ENCODE results near the gene TMEM39A.

TMEM39A gene

GRCh38 chr3:119463171-119464169 lies at the start of gene TMEM39A:
TSS of gene TMEM39A (minus strand) at chr3:119463615. CDS start at chr3:119462074, 1,541 bp downstream.
- H3K9me3 ChIP-seq (ENCODE audit: control insufficient read depth, low read depth, low read length) = no peaks in the 10 kb centered on the region
- peak within 1 kb of the TSS; percentile 80 for H3K27ac ChIP-seq (ENCODE audit: low read length)
- H3K4me1 ChIP-seq (ENCODE audit: control insufficient read depth, low read depth, low read length) = peaks cover 11% of the 10 kb centered on the region
- no peaks in the 10 kb centered on the region for H3K27me3 ChIP-seq (ENCODE audit: control insufficient read depth, insufficient read depth, low read length)
- peak within 1 kb of the TSS; percentile 99 for H3K4me3 ChIP-seq (ENCODE audit: low read length)
- H3K9ac ChIP-seq (ENCODE audit: low read length) = peak within 1 kb of the TSS; percentile 90
- peaks cover 26% of the 10 kb centered on the region for H3K36me3 ChIP-seq (ENCODE audit: control insufficient read depth, low read depth, low read length)

- no peak overlapping the region for H3K27ac ChIP-seq (ENCODE audit: low read length)
- H3K9ac ChIP-seq (ENCODE audit: low read length) = no peak overlapping the region
- no peaks in the 10 kb centered on the region for H3K9me3 ChIP-seq (ENCODE audit: control insufficient read depth, low read depth, low read length)
- no peaks in the 10 kb centered on the region for H3K4me1 ChIP-seq (ENCODE audit: control insufficient read depth, low read depth, low read length)
- H3K27me3 ChIP-seq (ENCODE audit: control insufficient read depth, insufficient read depth, low read length) = no peaks in the 10 kb centered on the region
- H3K36me3 ChIP-seq (ENCODE audit: control insufficient read depth, low read depth, low read length) = peaks cover 66% of the 10 kb centered on the region
- H3K4me3 ChIP-seq (ENCODE audit: low read length) = no peak overlapping the region
Observed at GRCh38 chr3:119510690-119511089, 47.3 kb upstream of the TMEM39A start.

GRCh38 chr3:119508172-119508845 lies 44.9 kb upstream of the TMEM39A start:
- no peaks in the 10 kb centered on the region for H3K27me3 ChIP-seq (ENCODE audit: control insufficient read depth, insufficient read depth, low read length)
- H3K4me1 ChIP-seq (ENCODE audit: control insufficient read depth, low read depth, low read length) = no peaks in the 10 kb centered on the region
- H3K9me3 ChIP-seq (ENCODE audit: control insufficient read depth, low read depth, low read length) = no peaks in the 10 kb centered on the region
- H3K9ac ChIP-seq (ENCODE audit: low read length) = no peak overlapping the region
- peaks cover 61% of the 10 kb centered on the region for H3K36me3 ChIP-seq (ENCODE audit: control insufficient read depth, low read depth, low read length)
- no peak overlapping the region for H3K4me3 ChIP-seq (ENCODE audit: low read length)
- H3K27ac ChIP-seq (ENCODE audit: low read length) = no peak overlapping the region

- H3K27ac ChIP-seq (ENCODE audit: low read length) = no peak overlapping the region
- H3K4me1 ChIP-seq (ENCODE audit: control insufficient read depth, low read depth, low read length) = no peaks in the 10 kb centered on the region
- no peak overlapping the region for H3K9ac ChIP-seq (ENCODE audit: low read length)
- H3K9me3 ChIP-seq (ENCODE audit: control insufficient read depth, low read depth, low read length) = no peaks in the 10 kb centered on the region
- no peaks in the 10 kb centered on the region for H3K27me3 ChIP-seq (ENCODE audit: control insufficient read depth, insufficient read depth, low read length)
- H3K36me3 ChIP-seq (ENCODE audit: control insufficient read depth, low read depth, low read length) = peaks cover 60% of the 10 kb centered on the region
- H3K4me3 ChIP-seq (ENCODE audit: low read length) = no peak overlapping the region
Observed at GRCh38 chr3:119507404-119507803, 44.0 kb upstream of the TMEM39A start.

GRCh38 chr3:119506631-119507030 lies 43.2 kb upstream of the TMEM39A start:
- Histone ChIP-seq H3K36me3 (ENCODE audit: control insufficient read depth, low read depth, low read length) (peaks cover 60% of the 10 kb centered on the region), H3K9me3 (ENCODE audit: control insufficient read depth, low read depth, low read length) (no peaks in the 10 kb centered on the region), H3K9ac (ENCODE audit: low read length) (no peak overlapping the region), H3K27ac (ENCODE audit: low read length) (no peak overlapping the region), H3K4me1 (ENCODE audit: control insufficient read depth, low read depth, low read length) (no peaks in the 10 kb centered on the region), H3K4me3 (ENCODE audit: low read length) (no peak overlapping the region), H3K27me3 (ENCODE audit: control insufficient read depth, insufficient read depth, low read length) (no peaks in the 10 kb centered on the region)

GRCh38 chr3:119500901-119501300 lies 37.5 kb upstream of the TMEM39A start:
- no peak overlapping the region for H3K4me3 ChIP-seq (ENCODE audit: low read length)
- peaks cover 30% of the 10 kb centered on the region for H3K36me3 ChIP-seq (ENCODE audit: control insufficient read depth, low read depth, low read length)
- no peak overlapping the region for H3K27ac ChIP-seq (ENCODE audit: low read length)
- H3K9me3 ChIP-seq (ENCODE audit: control insufficient read depth, low read depth, low read length) = no peaks in the 10 kb centered on the region
- peaks cover 10% of the 10 kb centered on the region for H3K4me1 ChIP-seq (ENCODE audit: control insufficient read depth, low read depth, low read length)
- H3K27me3 ChIP-seq (ENCODE audit: control insufficient read depth, insufficient read depth, low read length) = no peaks in the 10 kb centered on the region
- H3K9ac ChIP-seq (ENCODE audit: low read length) = no peak overlapping the region

- Histone ChIP-seq H3K9ac (ENCODE audit: low read length) (no peak overlapping the region), H3K9me3 (ENCODE audit: control insufficient read depth, low read depth, low read length) (no peaks in the 10 kb centered on the region), H3K27me3 (ENCODE audit: control insufficient read depth, insufficient read depth, low read length) (no peaks in the 10 kb centered on the region), H3K36me3 (ENCODE audit: control insufficient read depth, low read depth, low read length) (peaks cover 24% of the 10 kb centered on the region), H3K27ac (ENCODE audit: low read length) (no peak overlapping the region), H3K4me3 (ENCODE audit: low read length) (peak overlapping the region; percentile 99), H3K4me1 (ENCODE audit: control insufficient read depth, low read depth, low read length) (peaks cover 10% of the 10 kb centered on the region)
Observed at GRCh38 chr3:119500265-119500664, 36.9 kb upstream of the TMEM39A start.

- H3K36me3 ChIP-seq (ENCODE audit: control insufficient read depth, low read depth, low read length) = peaks cover 12% of the 10 kb centered on the region
- H3K27me3 ChIP-seq (ENCODE audit: control insufficient read depth, insufficient read depth, low read length) = no peaks in the 10 kb centered on the region
- peak within 1 kb of the TSS; percentile 94 for H3K27ac ChIP-seq (ENCODE audit: low read length)
- peak within 1 kb of the TSS; percentile 99 for H3K4me3 ChIP-seq (ENCODE audit: low read length)
- H3K4me1 ChIP-seq (ENCODE audit: control insufficient read depth, low read depth, low read length) = peaks cover 10% of the 10 kb centered on the region
- H3K9ac ChIP-seq (ENCODE audit: low read length) = peak within 1 kb of the TSS; percentile 92
- H3K9me3 ChIP-seq (ENCODE audit: control insufficient read depth, low read depth, low read length) = no peaks in the 10 kb centered on the region
Observed at GRCh38 chr3:119498186-119499011, 35.0 kb upstream of the TMEM39A start, which contains the start of gene TIMMDC1. TSS of gene TIMMDC1 (plus strand) at chr3:119498547. CDS start at chr3:119498734, 187 bp downstream.

- Histone ChIP-seq H3K27me3 (ENCODE audit: control insufficient read depth, insufficient read depth, low read length) (no peaks in the 10 kb centered on the region), H3K36me3 (ENCODE audit: control insufficient read depth, low read depth, low read length) (peaks cover 7% of the 10 kb centered on the region), H3K4me1 (ENCODE audit: control insufficient read depth, low read depth, low read length) (peaks cover 10% of the 10 kb centered on the region), H3K9ac (ENCODE audit: low read length) (peak overlapping the region; percentile 92), H3K27ac (ENCODE audit: low read length) (no peak overlapping the region), H3K4me3 (ENCODE audit: low read length) (peak overlapping the region; percentile 99), H3K9me3 (ENCODE audit: control insufficient read depth, low read depth, low read length) (no peaks in the 10 kb centered on the region)
Observed at GRCh38 chr3:119497820-119498185, 34.4 kb upstream of the TMEM39A start.

GRCh38 chr3:119494597-119494996 lies 31.2 kb upstream of the TMEM39A start:
- no peaks in the 10 kb centered on the region for H3K36me3 ChIP-seq (ENCODE audit: control insufficient read depth, low read depth, low read length)
- H3K27me3 ChIP-seq (ENCODE audit: control insufficient read depth, insufficient read depth, low read length) = no peaks in the 10 kb centered on the region
- no peaks in the 10 kb centered on the region for H3K9me3 ChIP-seq (ENCODE audit: control insufficient read depth, low read depth, low read length)
- H3K4me1 ChIP-seq (ENCODE audit: control insufficient read depth, low read depth, low read length) = peaks cover 8% of the 10 kb centered on the region
- no peak overlapping the region for H3K4me3 ChIP-seq (ENCODE audit: low read length)
- H3K27ac ChIP-seq (ENCODE audit: low read length) = no peak overlapping the region
- no peak overlapping the region for H3K9ac ChIP-seq (ENCODE audit: low read length)

GRCh38 chr3:119492810-119493209 lies 29.4 kb upstream of the TMEM39A start:
- Histone ChIP-seq H3K9me3 (ENCODE audit: control insufficient read depth, low read depth, low read length) (no peaks in the 10 kb centered on the region), H3K27ac (ENCODE audit: low read length) (no peak overlapping the region), H3K4me1 (ENCODE audit: control insufficient read depth, low read depth, low read length) (peaks cover 7% of the 10 kb centered on the region), H3K36me3 (ENCODE audit: control insufficient read depth, low read depth, low read length) (peaks cover 11% of the 10 kb centered on the region), H3K9ac (ENCODE audit: low read length) (no peak overlapping the region), H3K27me3 (ENCODE audit: control insufficient read depth, insufficient read depth, low read length) (no peaks in the 10 kb centered on the region), H3K4me3 (ENCODE audit: low read length) (no peak overlapping the region)
